Adrenal gland (tissue), 5 donors: ENCODE results near the gene ZRANB3.

ENCODE experiments used
- POLR2A ChIP-seq, 2 donors: fragments of 450-650 bp; IDR thresholded peaks; one replicate each; pipeline ENCODE4 v1.6.1; 2017; ENCODE audit warnings: antibody characterized with exemption in 2 of 2, mild to moderate bottlenecking in 2 of 2, moderate library complexity in 1 of 2
- TF ChIP-seq, protein P1 (sequence below), 6 experiments: fragments of 450-650 bp in 4 of 6; fragments of 200-600 bp in 2 of 6; sonication (generic) in 1 of 6; IDR thresholded peaks; 1 replicate in 5 of 6; 2 replicates in 1 of 6; pipeline versions ENCODE4 v1.5.1 to v1.8.0; 2016 to 2021; ENCODE audit warnings: antibody characterized with exemption in 6 of 6, mild to moderate bottlenecking in 2 of 6, moderate library complexity in 1 of 6
- donor health status: DM: no; HTN: no; CAD: no.

- TF ChIP-seq, protein P1, sequence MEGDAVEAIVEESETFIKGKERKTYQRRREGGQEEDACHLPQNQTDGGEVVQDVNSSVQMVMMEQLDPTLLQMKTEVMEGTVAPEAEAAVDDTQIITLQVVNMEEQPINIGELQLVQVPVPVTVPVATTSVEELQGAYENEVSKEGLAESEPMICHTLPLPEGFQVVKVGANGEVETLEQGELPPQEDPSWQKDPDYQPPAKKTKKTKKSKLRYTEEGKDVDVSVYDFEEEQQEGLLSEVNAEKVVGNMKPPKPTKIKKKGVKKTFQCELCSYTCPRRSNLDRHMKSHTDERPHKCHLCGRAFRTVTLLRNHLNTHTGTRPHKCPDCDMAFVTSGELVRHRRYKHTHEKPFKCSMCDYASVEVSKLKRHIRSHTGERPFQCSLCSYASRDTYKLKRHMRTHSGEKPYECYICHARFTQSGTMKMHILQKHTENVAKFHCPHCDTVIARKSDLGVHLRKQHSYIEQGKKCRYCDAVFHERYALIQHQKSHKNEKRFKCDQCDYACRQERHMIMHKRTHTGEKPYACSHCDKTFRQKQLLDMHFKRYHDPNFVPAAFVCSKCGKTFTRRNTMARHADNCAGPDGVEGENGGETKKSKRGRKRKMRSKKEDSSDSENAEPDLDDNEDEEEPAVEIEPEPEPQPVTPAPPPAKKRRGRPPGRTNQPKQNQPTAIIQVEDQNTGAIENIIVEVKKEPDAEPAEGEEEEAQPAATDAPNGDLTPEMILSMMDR (IDR thresholded peaks at IDR 0.05) = no peak
- TF ChIP-seq POLR2A (IDR thresholded peaks at IDR 0.05) = no peak
These were observed 368.2 kb downstream of the ZRANB3 start for GRCh38 chr2:135162786-135163185.
